ENCODE results near the gene KLRG1. TPM values are rescaled to one million over a fixed set of nuclear protein-coding genes. Genes with fewer than 3 reads are reported as not detected.

Gene KLRG1
- polyA plus RNA-seq, 2 of the 4 experiments (the other 2 are of a cell fraction) = 5.1 to 9.4 TPM

DNA sequence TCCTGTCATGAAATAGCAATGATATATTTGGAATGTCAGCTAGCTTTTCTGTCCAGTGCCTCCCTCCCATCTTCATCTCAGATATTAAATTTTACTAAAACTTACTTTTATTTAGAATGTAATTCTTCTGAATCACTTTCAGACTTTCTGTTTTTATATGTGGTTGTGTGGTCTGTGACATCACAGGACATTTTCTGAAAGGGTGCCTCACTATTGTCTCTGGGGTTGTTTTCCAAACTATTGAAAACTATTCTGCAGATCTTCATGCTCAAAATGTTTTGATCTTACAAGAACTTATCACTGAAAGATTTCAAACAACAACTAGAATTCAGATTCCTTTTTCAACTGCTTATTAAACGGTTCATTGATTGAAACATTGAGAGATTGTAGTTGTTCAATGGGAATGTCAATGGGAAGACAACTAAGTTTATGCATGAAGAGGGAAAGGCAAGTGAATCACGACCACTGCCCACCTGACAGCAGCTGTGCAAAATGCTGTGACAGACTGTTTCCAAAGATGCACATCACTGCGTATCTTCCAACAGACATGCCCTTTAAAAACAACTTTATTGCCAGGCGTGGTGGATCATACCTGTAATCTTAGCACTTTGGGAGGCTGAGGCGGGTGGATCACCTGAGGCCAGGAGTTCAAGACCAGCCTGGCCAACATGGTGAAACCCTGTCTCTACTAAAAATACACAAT lies 51.3 kb downstream of the KLRG1 start:
- ChIA-PET CTCF (interaction anchor here (1.2 to 2.5 kb wide), 7 partner anchors 9 to 497 kb away, joined by 3 to 9 read pairs (median 6); partner anchors contain the start of gene M6PR), POLR2A (no interaction called here)
- DNase-seq (ENCODE audit: low read depth in 1 of 2, low spot score in 1 of 2) = no peak
- 8% methylated on average over 5 of the region's 5 CpGs for WGBS (ENCODE audit: missing lambda C conversion rate)
- H3K4me1 ChIP-seq = no peaks in the 10 kb centered on the region
- FAIRE-seq = no peak
- TF ChIP-seq PHF8 (IDR thresholded peaks at IDR 0.05; ENCODE audit: borderline replicate concordance, low read depth) (no peak), SMC3 (IDR thresholded peaks at IDR 0.05) (no peak), RARB (CRISPR knock-in tag; IDR thresholded peaks at IDR 0.05) (no peak), FOSL2 (IDR thresholded peaks at IDR 0.05) (no peak), FOSL2 (CRISPR knock-in tag; IDR thresholded peaks at IDR 0.05) (no peak), JUNB (IDR thresholded peaks at IDR 0.05) (no peak), EHMT2 (IDR thresholded peaks at IDR 0.05; ENCODE audit: low read depth) (no peak), MAZ (IDR thresholded peaks at IDR 0.05; ENCODE audit: borderline replicate concordance, low read depth, low read length) (no peak), ZSCAN20 (CRISPR knock-in tag; IDR thresholded peaks at IDR 0.05) (no peak)
- TF ChIP-seq, protein P1, sequence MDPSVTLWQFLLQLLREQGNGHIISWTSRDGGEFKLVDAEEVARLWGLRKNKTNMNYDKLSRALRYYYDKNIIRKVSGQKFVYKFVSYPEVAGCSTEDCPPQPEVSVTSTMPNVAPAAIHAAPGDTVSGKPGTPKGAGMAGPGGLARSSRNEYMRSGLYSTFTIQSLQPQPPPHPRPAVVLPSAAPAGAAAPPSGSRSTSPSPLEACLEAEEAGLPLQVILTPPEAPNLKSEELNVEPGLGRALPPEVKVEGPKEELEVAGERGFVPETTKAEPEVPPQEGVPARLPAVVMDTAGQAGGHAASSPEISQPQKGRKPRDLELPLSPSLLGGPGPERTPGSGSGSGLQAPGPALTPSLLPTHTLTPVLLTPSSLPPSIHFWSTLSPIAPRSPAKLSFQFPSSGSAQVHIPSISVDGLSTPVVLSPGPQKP (IDR thresholded peaks at IDR 0.05; ENCODE audit: low read depth, low read length) = no peak
- TF ChIP-seq, protein P2, sequence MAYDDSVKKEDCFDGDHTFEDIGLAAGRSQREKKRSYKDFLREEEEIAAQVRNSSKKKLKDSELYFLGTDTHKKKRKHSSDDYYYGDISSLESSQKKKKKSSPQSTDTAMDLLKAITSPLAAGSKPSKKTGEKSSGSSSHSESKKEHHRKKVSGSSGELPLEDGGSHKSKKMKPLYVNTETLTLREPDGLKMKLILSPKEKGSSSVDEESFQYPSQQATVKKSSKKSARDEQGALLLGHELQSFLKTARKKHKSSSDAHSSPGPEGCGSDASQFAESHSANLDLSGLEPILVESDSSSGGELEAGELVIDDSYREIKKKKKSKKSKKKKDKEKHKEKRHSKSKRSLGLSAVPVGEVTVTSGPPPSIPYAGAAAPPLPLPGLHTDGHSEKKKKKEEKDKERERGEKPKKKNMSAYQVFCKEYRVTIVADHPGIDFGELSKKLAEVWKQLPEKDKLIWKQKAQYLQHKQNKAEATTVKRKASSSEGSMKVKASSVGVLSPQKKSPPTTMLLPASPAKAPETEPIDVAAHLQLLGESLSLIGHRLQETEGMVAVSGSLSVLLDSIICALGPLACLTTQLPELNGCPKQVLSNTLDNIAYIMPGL (CRISPR knock-in tag; IDR thresholded peaks at IDR 0.05; ENCODE audit: borderline replicate concordance) = no peak
- H3K9me3 ChIP-seq = no peaks in the 10 kb centered on the region
- no peak overlapping the region for H3K4me3 ChIP-seq
- no peak overlapping the region for H3K27ac ChIP-seq
- H3K4me2 ChIP-seq = no peak overlapping the region
- no peak for ATAC-seq

DNA sequence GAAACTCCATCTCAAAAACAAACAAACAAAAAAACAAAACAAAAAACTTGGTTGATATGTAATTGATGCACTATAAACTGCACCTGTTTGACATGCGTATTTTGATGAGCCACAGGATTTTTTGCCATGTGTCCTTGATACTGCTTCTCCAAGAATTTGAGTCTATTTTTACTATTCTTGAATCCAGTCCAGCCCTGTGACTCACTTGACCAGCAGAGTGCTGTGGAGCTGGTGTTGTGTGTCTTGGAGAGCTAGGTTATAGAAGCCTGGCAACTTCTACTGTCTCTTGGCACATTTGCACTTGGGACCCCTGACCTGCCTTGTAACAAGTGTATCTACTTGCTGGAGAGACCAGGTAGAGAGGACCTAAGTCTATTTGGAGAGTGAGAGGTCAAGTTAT lies 52.0 kb downstream of the KLRG1 start:
- ChIA-PET POLR2A (no interaction called here), CTCF (interaction anchor here (0.7 to 2.5 kb wide), 10 partner anchors 9 to 497 kb away, joined by 3 to 9 read pairs (median 6); partner anchors contain the start of gene M6PR)
- TF ChIP-seq NFE2L2 (conservative IDR thresholded peaks at IDR 0.05; ENCODE audit: low read length) (no peak), MAFK (IDR thresholded peaks at IDR 0.05; ENCODE audit: partially characterized antibody) (no peak), HOXB13 (CRISPR knock-in tag; IDR thresholded peaks at IDR 0.05; ENCODE audit: low read depth) (no peak), EP300 (IDR thresholded peaks at IDR 0.05) (no peak), NR3C1 (IDR thresholded peaks at IDR 0.05) (no peak), HOXB5 (CRISPR knock-in tag; IDR thresholded peaks at IDR 0.05) (no peak), SMC3 (IDR thresholded peaks at IDR 0.05) (no peak), SREBF2 (IDR thresholded peaks at IDR 0.05) (no peak), FOXS1 (CRISPR knock-in tag; IDR thresholded peaks at IDR 0.05) (no peak), CHD2 (IDR thresholded peaks at IDR 0.05; ENCODE audit: low read length, partially characterized antibody) (no peak), MYC (IDR thresholded peaks at IDR 0.05; ENCODE audit: borderline replicate concordance, low read length) (no peak), BCL3 (IDR thresholded peaks at IDR 0.05) (no peak)
- TF ChIP-seq, protein P3, sequence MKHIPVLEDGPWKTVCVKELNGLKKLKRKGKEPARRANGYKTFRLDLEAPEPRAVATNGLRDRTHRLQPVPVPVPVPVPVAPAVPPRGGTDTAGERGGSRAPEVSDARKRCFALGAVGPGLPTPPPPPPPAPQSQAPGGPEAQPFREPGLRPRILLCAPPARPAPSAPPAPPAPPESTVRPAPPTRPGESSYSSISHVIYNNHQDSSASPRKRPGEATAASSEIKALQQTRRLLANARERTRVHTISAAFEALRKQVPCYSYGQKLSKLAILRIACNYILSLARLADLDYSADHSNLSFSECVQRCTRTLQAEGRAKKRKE (CRISPR knock-in tag; IDR thresholded peaks at IDR 0.05; ENCODE audit: low read depth) = no peak
- TF ChIP-seq, protein P4, sequence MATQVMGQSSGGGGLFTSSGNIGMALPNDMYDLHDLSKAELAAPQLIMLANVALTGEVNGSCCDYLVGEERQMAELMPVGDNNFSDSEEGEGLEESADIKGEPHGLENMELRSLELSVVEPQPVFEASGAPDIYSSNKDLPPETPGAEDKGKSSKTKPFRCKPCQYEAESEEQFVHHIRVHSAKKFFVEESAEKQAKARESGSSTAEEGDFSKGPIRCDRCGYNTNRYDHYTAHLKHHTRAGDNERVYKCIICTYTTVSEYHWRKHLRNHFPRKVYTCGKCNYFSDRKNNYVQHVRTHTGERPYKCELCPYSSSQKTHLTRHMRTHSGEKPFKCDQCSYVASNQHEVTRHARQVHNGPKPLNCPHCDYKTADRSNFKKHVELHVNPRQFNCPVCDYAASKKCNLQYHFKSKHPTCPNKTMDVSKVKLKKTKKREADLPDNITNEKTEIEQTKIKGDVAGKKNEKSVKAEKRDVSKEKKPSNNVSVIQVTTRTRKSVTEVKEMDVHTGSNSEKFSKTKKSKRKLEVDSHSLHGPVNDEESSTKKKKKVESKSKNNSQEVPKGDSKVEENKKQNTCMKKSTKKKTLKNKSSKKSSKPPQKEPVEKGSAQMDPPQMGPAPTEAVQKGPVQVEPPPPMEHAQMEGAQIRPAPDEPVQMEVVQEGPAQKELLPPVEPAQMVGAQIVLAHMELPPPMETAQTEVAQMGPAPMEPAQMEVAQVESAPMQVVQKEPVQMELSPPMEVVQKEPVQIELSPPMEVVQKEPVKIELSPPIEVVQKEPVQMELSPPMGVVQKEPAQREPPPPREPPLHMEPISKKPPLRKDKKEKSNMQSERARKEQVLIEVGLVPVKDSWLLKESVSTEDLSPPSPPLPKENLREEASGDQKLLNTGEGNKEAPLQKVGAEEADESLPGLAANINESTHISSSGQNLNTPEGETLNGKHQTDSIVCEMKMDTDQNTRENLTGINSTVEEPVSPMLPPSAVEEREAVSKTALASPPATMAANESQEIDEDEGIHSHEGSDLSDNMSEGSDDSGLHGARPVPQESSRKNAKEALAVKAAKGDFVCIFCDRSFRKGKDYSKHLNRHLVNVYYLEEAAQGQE (IDR thresholded peaks at IDR 0.05) = no peak
- TF ChIP-seq, protein P5, sequence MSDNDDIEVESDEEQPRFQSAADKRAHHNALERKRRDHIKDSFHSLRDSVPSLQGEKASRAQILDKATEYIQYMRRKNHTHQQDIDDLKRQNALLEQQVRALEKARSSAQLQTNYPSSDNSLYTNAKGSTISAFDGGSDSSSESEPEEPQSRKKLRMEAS (IDR thresholded peaks at IDR 0.05) = no peak
- TF ChIP-seq, protein P1 (IDR thresholded peaks at IDR 0.05; ENCODE audit: low read depth, low read length) = no peak
- ATAC-seq (no peak), DNase-seq (ENCODE audit: low read depth in 1 of 2, low spot score in 1 of 2) (no peak), FAIRE-seq (no peak)
- Histone ChIP-seq H3K4me3 (no peak overlapping the region), H3K4me2 (no peak overlapping the region), H3K9me3 (no peaks in the 10 kb centered on the region), H3K4me1 (no peaks in the 10 kb centered on the region), H3K27ac (no peak overlapping the region)
- 21% methylated on average over 1 of the region's 1 CpG for WGBS (ENCODE audit: missing lambda C conversion rate)
